PC-9 (cell line): ENCODE results near the gene MT1G. TPM values are rescaled to one million over a fixed set of nuclear protein-coding genes. Genes with fewer than 3 reads are reported as not detected.
A peak's percentile ranks its signal among the peaks of the same experiment; 100 is the strongest.

Experiments used
- BruUV-seq: library from RNA; stranded (reverse); fragments of 400-500 nt; replicated peaks from 2 replicates; lab custom pipeline; 2021; lab: Mats Ljungman, UMichigan
- CTCF ChIA-PET: fragments of 300-600 bp; sonication (Branson Sonifier 250); formaldehyde crosslinking; loops from one replicate; lab custom pipeline; 2022; ENCODE audit warnings: antibody characterized with exemption; lab: Charles Lee
- POLR2A ChIA-PET: fragments of 300-600 bp; sonication (Branson Sonifier 250); formaldehyde crosslinking; loops from one replicate; lab custom pipeline; 2022; ENCODE audit warnings: antibody characterized with exemption; ENCODE audit not compliant: unreplicated experiment; lab: Charles Lee
- DNase-seq, 2 experiments: peaks; one replicate each; pipeline versions ENCODE4 v3.0.0 to v3.0.0-alpha.2; 2015 to 2022; ENCODE audit warnings: mixed read lengths in 1 of 2
- H2AFZ ChIP-seq: fragments of 200-600 bp; sonication (generic); 2 replicates; pipeline ENCODE4 v1.8.1; 2017; ENCODE audit warnings: antibody characterized with exemption
- H3F3A ChIP-seq: fragments of 200-600 bp; sonication (generic); 2 replicates; pipeline ENCODE4 v1.8.1; 2017; ENCODE audit warnings: antibody characterized with exemption, mild to moderate bottlenecking, low read depth; ENCODE audit not compliant: insufficient read depth
- H3K27ac ChIP-seq: fragments of 200-600 bp; sonication (generic); 2 replicates; pipeline ENCODE4 v1.6.1; 2016; ENCODE audit warnings: mixed run types
- H3K27me3 ChIP-seq: fragments of 200-600 bp; sonication (generic); 2 replicates; pipeline ENCODE4 v1.6.1; 2016; ENCODE audit warnings: low read depth, mixed run types; ENCODE audit not compliant: insufficient read depth
- H3K36me3 ChIP-seq: fragments of 200-600 bp; sonication (generic); 2 replicates; pipeline ENCODE4 v1.6.1; 2016; ENCODE audit warnings: low read depth, mixed run types
- H3K4me1 ChIP-seq: fragments of 200-600 bp; sonication (generic); replicated peaks from 2 replicates; pipeline ENCODE4 v1.6.1; 2016; ENCODE audit warnings: mixed run types; ENCODE audit not compliant: insufficient read depth
- H3K4me2 ChIP-seq: fragments of 200-600 bp; sonication (generic); 2 replicates; pipeline ENCODE4 v1.6.1; 2017; ENCODE audit warnings: mixed run types
- H3K4me3 ChIP-seq: fragments of 200-600 bp; sonication (generic); 2 replicates; pipeline ENCODE4 v1.6.1; 2016; ENCODE audit warnings: mixed run types
- H3K79me2 ChIP-seq: fragments of 200-600 bp; sonication (generic); 2 replicates; pipeline ENCODE4 v1.6.1; 2017; ENCODE audit warnings: low read depth, mixed run types
- H3K9me2 ChIP-seq: fragments of 200-600 bp; sonication (generic); 2 replicates; pipeline ENCODE4 v1.8.1; 2017; ENCODE audit warnings: mild to moderate bottlenecking; ENCODE audit not compliant: insufficient read depth
- H3K9me3 ChIP-seq: fragments of 200-600 bp; sonication (generic); 2 replicates; pipeline ENCODE4 v1.8.1; 2016; ENCODE audit warnings: low read depth; ENCODE audit not compliant: insufficient read depth
- H4K20me1 ChIP-seq: fragments of 200-600 bp; sonication (generic); 2 replicates; pipeline ENCODE4 v1.8.1; 2017; ENCODE audit not compliant: insufficient read depth
- EZH2 ChIP-seq: fragments of 200-600 bp; sonication (generic); IDR thresholded peaks from 2 replicates; pipeline ENCODE4 v1.8.0; 2017; ENCODE audit warnings: antibody characterized with exemption, low read depth
- intact Hi-C: fragments of 100-400 bp; cut with micrococcal nuclease; formaldehyde crosslinking; loops from one replicate; pipeline ENCODE4 v1.10.0; 2022; ENCODE audit not compliant: unreplicated experiment
- total RNA-seq: library from RNA; stranded (reverse); gene quantifications from 2 replicates; pipeline ENCODE4 v1.2.3, GENCODE V29; 2021
- TF ChIP-seq, protein P1 (sequence below): fragments of 200-600 bp; sonication (generic); conservative IDR thresholded peaks from 2 replicates; pipeline ENCODE4 v1.6.1; 2017; ENCODE audit warnings: mixed run types, antibody characterized with exemption, mild to moderate bottlenecking, moderate library complexity

Gene MT1G
- total RNA-seq, 1 experiment from 2014 or later = not detected

DNA sequence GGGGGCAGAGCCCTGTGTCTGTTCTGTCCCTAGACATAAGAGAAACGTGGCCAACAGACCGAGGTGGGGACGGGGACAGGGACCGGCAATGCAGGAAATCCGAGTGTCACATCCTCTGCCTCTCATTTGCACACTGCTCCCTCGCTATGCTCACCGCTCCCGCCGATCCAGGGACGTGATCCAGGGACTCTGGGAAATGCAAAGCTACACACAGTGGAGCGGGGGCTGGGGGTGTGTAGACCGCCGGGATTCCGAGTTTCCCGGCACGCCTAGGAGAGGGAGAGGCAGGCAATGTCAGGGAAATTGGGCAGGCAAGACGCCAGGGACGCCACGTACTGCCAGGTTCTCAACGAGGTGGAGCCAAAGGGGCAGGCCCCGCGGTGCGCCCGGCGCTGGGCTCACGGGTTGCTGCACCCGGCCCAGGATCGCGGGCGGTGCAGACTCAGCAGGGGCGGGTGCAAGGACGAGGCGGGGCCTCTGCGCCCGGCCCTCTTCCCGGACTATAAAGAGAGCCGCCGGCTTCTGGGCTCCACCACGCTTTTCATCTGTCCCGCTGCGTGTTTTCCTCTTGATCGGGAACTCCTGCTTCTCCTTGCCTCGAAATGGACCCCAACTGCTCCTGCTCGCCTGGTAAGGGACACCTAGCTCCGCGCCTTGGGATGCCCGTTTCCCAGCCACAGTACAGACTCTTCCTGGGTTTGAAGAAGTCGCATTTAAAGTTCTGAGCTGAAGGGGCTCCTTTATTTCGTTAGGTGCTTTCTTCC is 14.3 kb upstream of the MT1G start, which contains the start of gene MT1X:
TSS of gene MT1X (plus strand) at position 532 of the 764 bp plus-strand sequence. CDS start at position 603, 71 bp downstream.
- TF ChIP-seq, protein P1, sequence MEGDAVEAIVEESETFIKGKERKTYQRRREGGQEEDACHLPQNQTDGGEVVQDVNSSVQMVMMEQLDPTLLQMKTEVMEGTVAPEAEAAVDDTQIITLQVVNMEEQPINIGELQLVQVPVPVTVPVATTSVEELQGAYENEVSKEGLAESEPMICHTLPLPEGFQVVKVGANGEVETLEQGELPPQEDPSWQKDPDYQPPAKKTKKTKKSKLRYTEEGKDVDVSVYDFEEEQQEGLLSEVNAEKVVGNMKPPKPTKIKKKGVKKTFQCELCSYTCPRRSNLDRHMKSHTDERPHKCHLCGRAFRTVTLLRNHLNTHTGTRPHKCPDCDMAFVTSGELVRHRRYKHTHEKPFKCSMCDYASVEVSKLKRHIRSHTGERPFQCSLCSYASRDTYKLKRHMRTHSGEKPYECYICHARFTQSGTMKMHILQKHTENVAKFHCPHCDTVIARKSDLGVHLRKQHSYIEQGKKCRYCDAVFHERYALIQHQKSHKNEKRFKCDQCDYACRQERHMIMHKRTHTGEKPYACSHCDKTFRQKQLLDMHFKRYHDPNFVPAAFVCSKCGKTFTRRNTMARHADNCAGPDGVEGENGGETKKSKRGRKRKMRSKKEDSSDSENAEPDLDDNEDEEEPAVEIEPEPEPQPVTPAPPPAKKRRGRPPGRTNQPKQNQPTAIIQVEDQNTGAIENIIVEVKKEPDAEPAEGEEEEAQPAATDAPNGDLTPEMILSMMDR = no peak
- TF ChIP-seq EZH2 = no peak
- Histone ChIP-seq H3K36me3 (no peaks in the 10 kb centered on the region), H3K9me2 (no peaks in the 10 kb centered on the region), H2AFZ (peak within 1 kb of the TSS; percentile 77), H3F3A (peaks cover 29% of the 10 kb centered on the region), H3K79me2 (no peaks in the 10 kb centered on the region), H3K4me2 (peak within 1 kb of the TSS; percentile 99), H3K4me1 (peaks cover 36% of the 10 kb centered on the region), H3K27ac (no peak within 1 kb of the TSS), H3K27me3 (no peaks in the 10 kb centered on the region), H4K20me1 (no peaks in the 10 kb centered on the region), H3K9me3 (peaks cover 6% of the 10 kb centered on the region; the same call in 1 of the 2 replicates), H3K4me3 (peak within 1 kb of the TSS; percentile 79)
- intact Hi-C loops = loop anchor here (1.0 to 5.0 kb wide), 3 partner anchors 25 to 75 kb away; partner anchors contain the start of gene MT1F
- POLR2A ChIA-PET = interaction anchor here (0.6 kb wide), 1 partner anchor 26 kb away, joined by 4 read pairs; no protein-coding TSS in a partner anchor
- no TSS peak for BruUV-seq
- DNase-seq = peak; percentile 73 to 91
- CTCF ChIA-PET = no interaction called here

DNA sequence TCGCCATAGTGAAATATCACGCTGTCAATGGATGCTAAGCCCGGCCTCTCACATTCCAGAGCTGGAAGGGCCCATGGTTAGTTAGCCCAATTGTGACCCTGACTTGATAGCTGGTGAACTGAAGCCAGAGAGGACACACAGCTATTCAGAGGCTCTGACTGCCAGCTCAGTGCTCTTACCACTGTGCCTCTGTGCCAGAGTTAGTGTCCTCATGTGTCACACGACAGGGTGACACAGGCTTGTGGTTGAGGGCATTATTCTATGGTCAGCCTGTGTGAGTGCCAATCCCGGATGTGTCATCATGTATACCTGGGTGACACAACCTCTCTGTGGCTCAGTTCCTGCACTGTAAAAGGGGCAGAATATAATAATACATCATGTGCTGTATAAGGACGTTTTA is 12.0 kb upstream of the MT1G start:
- Histone ChIP-seq H3K9me3 (no peaks in the 10 kb centered on the region), H3K4me1 (peaks cover 36% of the 10 kb centered on the region), H3K27ac (peak overlapping the region; percentile 32; the same call in 1 of the 2 replicates), H3K27me3 (no peaks in the 10 kb centered on the region), H3K9me2 (no peaks in the 10 kb centered on the region), H3K79me2 (no peaks in the 10 kb centered on the region), H4K20me1 (no peaks in the 10 kb centered on the region), H3F3A (peaks cover 29% of the 10 kb centered on the region), H2AFZ (no peak overlapping the region), H3K4me3 (no peak overlapping the region), H3K4me2 (peak overlapping the region; percentile 34), H3K36me3 (no peaks in the 10 kb centered on the region)
- intact Hi-C loops = loop anchor here (5.0 kb wide), 1 partner anchor 38 kb away; no protein-coding TSS in a partner anchor
- BruUV-seq = no TSS peak
- TF ChIP-seq EZH2 = no peak
- TF ChIP-seq, protein P1 = no peak
- CTCF ChIA-PET = no interaction called here
- peak; percentile 33 to 84 for DNase-seq
- POLR2A ChIA-PET = interaction anchor here (0.6 kb wide), 1 partner anchor 9 kb away, joined by 3 read pairs; no protein-coding TSS in a partner anchor

DNA sequence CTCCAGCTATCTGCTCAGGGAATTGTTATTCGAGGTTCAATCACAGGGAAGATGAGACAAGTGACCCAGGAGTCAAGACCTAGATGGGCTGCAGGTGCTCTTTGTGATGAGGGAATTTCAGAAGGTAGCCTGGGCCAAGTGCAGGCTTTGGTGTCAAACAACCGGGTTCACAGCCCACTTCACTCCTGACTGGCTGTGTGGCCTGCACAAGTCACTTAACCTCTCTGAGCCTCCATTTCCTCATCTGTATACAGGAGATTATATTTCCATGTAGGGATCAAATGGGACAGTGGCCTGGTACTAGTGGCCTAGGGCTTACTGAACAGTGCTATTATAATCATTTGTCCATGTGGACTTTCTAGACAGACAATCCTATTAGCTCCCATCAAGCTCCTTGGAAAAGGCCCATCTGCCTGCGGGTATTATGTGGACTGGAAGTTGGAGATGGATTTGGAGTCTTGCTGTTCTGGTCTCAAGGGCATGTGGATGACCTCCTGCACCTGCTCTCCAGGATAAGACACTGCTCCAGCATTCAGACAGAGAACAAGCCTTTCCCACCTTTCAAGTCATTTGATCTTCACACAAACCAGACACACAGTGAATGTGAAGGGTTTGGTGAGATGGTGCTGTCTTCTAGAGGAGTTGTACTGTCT is 11.3 kb upstream of the MT1G start:
- Histone ChIP-seq H3K9me3 (no peaks in the 10 kb centered on the region), H3K27ac (peak overlapping the region; percentile 31; the same call in 1 of the 2 replicates), H3K4me2 (0 out of 2 replicates have a peak overlapping the region, but pooled peaks have one; percentile 34), H3K9me2 (no peaks in the 10 kb centered on the region), H2AFZ (no peak overlapping the region), H3K36me3 (no peaks in the 10 kb centered on the region), H3K27me3 (no peaks in the 10 kb centered on the region), H3K4me3 (no peak overlapping the region), H3K4me1 (peaks cover 36% of the 10 kb centered on the region), H3F3A (peaks cover 29% of the 10 kb centered on the region), H3K79me2 (no peaks in the 10 kb centered on the region), H4K20me1 (no peaks in the 10 kb centered on the region)
- BruUV-seq = no TSS peak
- ChIA-PET CTCF (interaction anchor here (0.6 kb wide), 1 partner anchor 22 kb away, joined by 5 read pairs; no protein-coding TSS in a partner anchor), POLR2A (interaction anchor here (0.6 to 0.7 kb wide), 3 partner anchors 10 to 228 kb away, joined by 3 to 4 read pairs (median 3); partner anchors contain the start of gene NUDT21)
- TF ChIP-seq EZH2 = no peak
- TF ChIP-seq, protein P1 = no peak
- intact Hi-C loops = no loop called here
- no peak for DNase-seq
